Kidney epithelial cell (primary cell): ENCODE measurements around the gene RHBDD1. TPM values are rescaled to one million over a fixed set of nuclear protein-coding genes. Genes with fewer than 3 reads are reported as not detected.

Experiments
- DNase-seq: peaks from one replicate; pipeline ENCODE4 v3.0.0-alpha.2; 2010; ENCODE audit warnings: low read depth
- H3K27me3 ChIP-seq: 2 replicates; pipeline ENCODE4 v1.6.0; 2011; ENCODE audit warnings: low read length; ENCODE audit not compliant: control insufficient read depth, insufficient read depth
- H3K36me3 ChIP-seq: 2 replicates; pipeline ENCODE4 v1.5.1; 2011; ENCODE audit warnings: low read length; ENCODE audit not compliant: control insufficient read depth, insufficient read depth
- H3K4me3 ChIP-seq: 2 replicates; pipeline ENCODE4 v1.5.1; 2011; ENCODE audit warnings: low read depth, mild to moderate bottlenecking, control low read depth, low read length
- CTCF ChIP-seq: IDR thresholded peaks from 2 replicates; pipeline ENCODE4 v1.5.1; 2011; ENCODE audit warnings: mild to moderate bottlenecking, moderate library complexity, low read length, control low read depth, inconsistent platforms; ENCODE audit not compliant: insufficient read depth, poor library complexity, severe bottlenecking
- total RNA-seq: library from RNA; depleted of rRNA; stranded (reverse); fragments of >200 nt; gene quantifications from 2 replicates; pipeline ENCODE4 v1.2.3, GENCODE V29; 2015

RHBDD1 gene
- total RNA-seq, 1 donor from 2014 or later: 23.7 TPM

GRCh38 chr2:226884166-226884565, 48.3 kb downstream of the RHBDD1 start:
- no peaks in the 10 kb centered on the region for H3K27me3 ChIP-seq
- no peaks in the 10 kb centered on the region for H3K36me3 ChIP-seq
- TF ChIP-seq CTCF: no peak
- H3K4me3 ChIP-seq: no peak overlapping the region
- DNase-seq: no peak

DNA sequence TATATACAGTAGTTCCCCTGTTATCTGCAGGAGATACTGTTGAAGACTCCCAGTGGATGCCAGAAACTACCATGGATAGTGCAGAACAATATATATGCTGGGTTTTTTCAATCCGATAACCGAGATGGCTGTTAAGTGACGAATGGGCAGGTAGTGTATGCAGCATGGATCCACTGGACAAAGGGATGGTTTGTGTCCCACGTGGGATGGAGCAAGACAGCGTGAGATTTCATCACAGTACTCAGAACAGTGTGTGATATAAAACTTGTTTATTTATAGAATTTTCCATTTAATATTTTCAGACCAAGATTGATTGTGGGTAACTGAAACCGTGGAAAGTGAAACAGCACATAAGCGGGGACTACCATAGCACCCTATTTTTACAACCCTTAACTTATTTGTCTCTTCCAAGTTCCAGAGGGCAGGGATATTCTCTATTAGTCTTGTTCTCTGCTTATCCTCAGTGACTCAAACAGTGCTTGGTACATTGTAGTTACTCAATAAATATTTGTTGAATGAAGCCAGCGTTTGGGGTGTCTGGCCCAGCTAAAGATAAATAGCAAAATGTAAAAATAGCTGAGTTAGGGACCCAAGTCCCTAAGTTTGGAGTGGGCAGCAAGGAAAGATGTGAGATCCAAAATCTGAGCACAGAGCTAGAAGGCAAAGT, 50.0 kb downstream of the RHBDD1 start:
- Histone ChIP-seq H3K4me3 (no peak overlapping the region), H3K36me3 (no peaks in the 10 kb centered on the region), H3K27me3 (no peaks in the 10 kb centered on the region)
- no peak for TF ChIP-seq CTCF
- DNase-seq: no peak

DNA sequence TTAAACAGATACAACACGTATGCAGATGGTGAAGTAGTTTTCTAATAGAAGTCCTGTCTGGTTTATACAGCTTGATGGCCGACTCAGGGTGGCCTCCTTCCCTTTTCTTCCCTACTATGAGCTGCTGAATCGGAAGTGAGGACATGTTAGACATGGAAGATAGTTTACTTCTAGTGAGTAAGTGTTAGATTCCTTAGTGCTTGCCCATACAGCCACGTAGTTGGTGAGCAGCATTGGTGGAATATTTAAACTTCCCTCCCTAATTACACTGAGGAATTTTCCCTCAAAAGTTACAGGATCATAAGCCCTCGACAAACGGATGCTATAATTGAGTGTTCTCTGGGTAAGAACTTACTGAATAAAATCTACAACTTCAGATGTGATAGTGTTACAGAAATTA, 52.1 kb downstream of the RHBDD1 start:
- no peaks in the 10 kb centered on the region for H3K27me3 ChIP-seq
- H3K36me3 ChIP-seq: no peaks in the 10 kb centered on the region
- no peak for TF ChIP-seq CTCF
- no peak for DNase-seq
- H3K4me3 ChIP-seq: no peak overlapping the region

DNA sequence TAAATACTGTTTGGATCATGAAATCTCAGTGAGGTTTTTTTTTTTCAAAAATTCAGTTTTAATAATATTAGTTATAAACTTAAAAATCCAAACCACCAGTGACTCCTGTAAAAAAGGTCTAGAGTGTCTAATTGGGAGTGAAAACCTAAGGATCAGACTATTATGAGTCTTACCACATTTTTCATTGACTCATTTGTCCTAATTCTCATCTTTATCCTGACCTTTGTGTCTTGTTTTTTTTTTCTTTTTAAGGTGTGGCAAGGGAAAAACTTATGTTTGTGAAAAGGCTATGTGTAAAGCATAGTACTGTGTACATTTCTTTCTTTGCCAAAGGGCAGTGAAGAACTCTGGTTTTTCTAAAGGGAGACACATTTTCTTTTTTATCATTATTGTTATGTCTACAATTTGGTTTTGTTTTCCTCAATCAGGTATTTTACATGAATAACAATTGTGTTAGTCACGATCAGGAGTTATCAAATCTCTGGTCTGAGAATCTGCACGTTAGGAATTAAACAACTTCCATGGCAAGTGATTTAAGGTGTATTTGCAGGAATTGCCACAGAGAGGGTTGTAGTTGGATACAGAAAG, 52.6 kb downstream of the RHBDD1 start:
- H3K4me3 ChIP-seq: no peak overlapping the region
- no peaks in the 10 kb centered on the region for H3K36me3 ChIP-seq
- H3K27me3 ChIP-seq: no peaks in the 10 kb centered on the region
- DNase-seq: no peak
- TF ChIP-seq CTCF: no peak

- Histone ChIP-seq H3K4me3 (no peak overlapping the region), H3K36me3 (no peaks in the 10 kb centered on the region), H3K27me3 (no peaks in the 10 kb centered on the region)
- DNase-seq: no peak
- no peak for TF ChIP-seq CTCF
Observed at GRCh38 chr2:226888971-226889370, 53.1 kb downstream of the RHBDD1 start.

DNA sequence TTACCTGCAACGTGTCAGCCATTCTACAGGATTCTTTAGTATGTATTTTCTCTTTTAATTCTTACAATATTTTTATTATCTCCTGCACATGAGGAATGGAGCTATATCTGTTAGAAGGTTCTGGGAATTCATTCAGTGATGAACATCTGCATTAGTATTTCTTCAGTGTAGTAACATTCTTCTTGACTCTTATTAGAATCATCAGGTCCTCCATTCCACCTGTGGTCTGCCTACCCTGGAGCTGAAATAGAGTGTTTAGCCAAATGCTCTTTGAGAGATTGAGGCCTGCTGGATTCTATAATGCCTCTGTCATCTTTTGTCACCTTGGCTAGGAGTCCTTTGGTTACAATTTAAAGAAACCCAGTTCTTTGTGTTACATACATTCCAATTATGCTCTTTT, 54.4 kb downstream of the RHBDD1 start:
- no peaks in the 10 kb centered on the region for H3K36me3 ChIP-seq
- no peak overlapping the region for H3K4me3 ChIP-seq
- DNase-seq: no peak
- H3K27me3 ChIP-seq: no peaks in the 10 kb centered on the region
- TF ChIP-seq CTCF: no peak
